SU-DHL-6 (cell line): ENCODE data around the gene OR6C65.

ENCODE experiments used
- EZH2phosphoT487 ChIP-seq: fragments of 200-600 bp; sonication (generic), shearing (Covaris generic); conservative IDR thresholded peaks from 2 replicates; pipeline ENCODE4 v1.6.1; 2018; ENCODE audit warnings: mild to moderate bottlenecking, antibody characterized with exemption, low read length, moderate library complexity, mixed read lengths
- TF ChIP-seq, protein P1 (sequence below): fragments of 200-600 bp; sonication (generic); IDR thresholded peaks from one replicate; pipeline ENCODE4 v1.5.1; 2017; ENCODE audit warnings: antibody characterized with exemption, mild to moderate bottlenecking, low read length, moderate library complexity; ENCODE audit not compliant: insufficient read depth, poor library complexity, severe bottlenecking

DNA sequence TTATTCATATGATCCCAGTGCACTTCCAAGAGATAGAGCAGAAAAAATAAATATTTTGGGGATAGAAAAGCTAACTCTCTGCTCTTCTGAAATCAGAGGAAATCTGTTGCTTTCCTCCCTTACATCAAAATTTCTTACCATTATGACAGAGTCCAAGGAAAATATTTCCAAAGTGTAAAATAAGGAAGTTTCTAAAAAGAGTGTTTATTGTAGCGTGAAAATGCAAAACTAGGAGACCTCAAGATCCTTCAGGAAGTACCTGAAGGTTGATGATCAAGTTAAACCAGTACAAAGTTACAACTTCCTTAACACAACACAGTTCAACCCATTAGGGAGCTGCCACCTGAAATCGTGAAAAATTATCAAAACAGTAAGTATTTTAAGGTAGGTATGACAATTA lies 43.4 kb downstream of the OR6C65 start, which contains the start of gene OR6C2:
- TF ChIP-seq, protein P1, sequence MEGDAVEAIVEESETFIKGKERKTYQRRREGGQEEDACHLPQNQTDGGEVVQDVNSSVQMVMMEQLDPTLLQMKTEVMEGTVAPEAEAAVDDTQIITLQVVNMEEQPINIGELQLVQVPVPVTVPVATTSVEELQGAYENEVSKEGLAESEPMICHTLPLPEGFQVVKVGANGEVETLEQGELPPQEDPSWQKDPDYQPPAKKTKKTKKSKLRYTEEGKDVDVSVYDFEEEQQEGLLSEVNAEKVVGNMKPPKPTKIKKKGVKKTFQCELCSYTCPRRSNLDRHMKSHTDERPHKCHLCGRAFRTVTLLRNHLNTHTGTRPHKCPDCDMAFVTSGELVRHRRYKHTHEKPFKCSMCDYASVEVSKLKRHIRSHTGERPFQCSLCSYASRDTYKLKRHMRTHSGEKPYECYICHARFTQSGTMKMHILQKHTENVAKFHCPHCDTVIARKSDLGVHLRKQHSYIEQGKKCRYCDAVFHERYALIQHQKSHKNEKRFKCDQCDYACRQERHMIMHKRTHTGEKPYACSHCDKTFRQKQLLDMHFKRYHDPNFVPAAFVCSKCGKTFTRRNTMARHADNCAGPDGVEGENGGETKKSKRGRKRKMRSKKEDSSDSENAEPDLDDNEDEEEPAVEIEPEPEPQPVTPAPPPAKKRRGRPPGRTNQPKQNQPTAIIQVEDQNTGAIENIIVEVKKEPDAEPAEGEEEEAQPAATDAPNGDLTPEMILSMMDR: no peak
- no peak for TF ChIP-seq EZH2phosphoT487
